H1 (cell line): ENCODE data around the gene HOXB6. TPM values are rescaled to one million over a fixed set of nuclear protein-coding genes. Genes with fewer than 3 reads are reported as not detected.
A peak's percentile ranks its signal among the peaks of the same experiment; 100 is the strongest.

ENCODE experiments used
- CTCF ChIA-PET: fragments of 300-600 bp; sonication (Branson Sonifier 250); formaldehyde crosslinking; loops from one replicate; lab custom pipeline; 2021; ENCODE audit not compliant: partially characterized antibody; lab: Charles Lee
- POLR2A ChIA-PET: fragments of 300-600 bp; sonication (Branson Sonifier 250); formaldehyde crosslinking; loops from one replicate; lab custom pipeline; 2021; ENCODE audit warnings: inconsistent platforms; ENCODE audit not compliant: partially characterized antibody; lab: Charles Lee
- DNase-seq, 2 experiments: peaks; one replicate each; pipeline versions ENCODE4 v3.0.0 to v3.0.0-alpha.2; 2010 to 2022; ENCODE audit warnings: low spot score in 2 of 2, low read depth in 1 of 2, mixed read lengths in 1 of 2
- FAIRE-seq: peaks from 2 replicates; lab custom pipeline; 2011; peaks lifted over from hg19 to GRCh38; lab: Jason Lieb, UNC
- H2AFZ ChIP-seq: 2 replicates; pipeline ENCODE4 v1.8.1; 2012; ENCODE audit warnings: low read length, inconsistent platforms
- H2AK5ac ChIP-seq: 2 replicates; pipeline ENCODE4 v1.6.1; 2013; ENCODE audit warnings: low read depth, low read length
- H2BK120ac ChIP-seq: replicated peaks from 2 replicates; pipeline ENCODE3; 2013; ENCODE audit warnings: low read depth, low read length, inconsistent platforms
- H2BK12ac ChIP-seq: 2 replicates; pipeline ENCODE4 v1.6.1; 2013; ENCODE audit warnings: low read depth, low read length
- H2BK15ac ChIP-seq: 2 replicates; pipeline ENCODE4 v1.6.1; 2013; ENCODE audit warnings: low read length
- H2BK20ac ChIP-seq: 2 replicates; pipeline ENCODE4 v1.6.1; 2013; ENCODE audit warnings: low read length
- H2BK5ac ChIP-seq: 2 replicates; pipeline ENCODE4 v1.6.1; 2013; ENCODE audit warnings: low read depth, low read length
- H3K14ac ChIP-seq: 2 replicates; pipeline ENCODE4 v1.6.1; 2013; ENCODE audit warnings: inconsistent platforms; ENCODE audit not compliant: insufficient read length
- H3K18ac ChIP-seq: 2 replicates; pipeline ENCODE4 v1.6.1; 2013; ENCODE audit warnings: low read length; ENCODE audit errors: extremely low read depth
- H3K23ac ChIP-seq: 2 replicates; pipeline ENCODE4 v1.6.1; 2013; ENCODE audit warnings: inconsistent platforms; ENCODE audit not compliant: insufficient read length
- H3K23me2 ChIP-seq: 2 replicates; pipeline ENCODE4 v1.6.1; 2013; ENCODE audit warnings: low read depth, low read length
- H3K27ac ChIP-seq: 2 replicates; pipeline ENCODE4 v1.6.1; 2011; ENCODE audit warnings: low read depth, low read length, inconsistent platforms
- H3K27me3 ChIP-seq, 4 experiments: replicated peaks in 1 of 4; 1 replicate in 1 of 4; 2 replicates in 3 of 4; pipeline versions ENCODE4 v1.6.1 to v1.8.1; 2011 to 2013; ENCODE audit warnings: low read length in 3 of 4, mild to moderate bottlenecking in 3 of 4, inconsistent platforms in 2 of 4, mixed read lengths in 2 of 4, moderate library complexity in 1 of 4; ENCODE audit not compliant: control insufficient read depth in 3 of 4, insufficient read depth in 3 of 4; ENCODE audit errors: extremely low read depth in 1 of 4
- H3K36me3 ChIP-seq, 4 experiments: 2 replicates each; pipeline versions ENCODE4 v1.6.1 to v1.8.1; 2011 to 2013; ENCODE audit warnings: mild to moderate bottlenecking in 4 of 4, low read length in 3 of 4, moderate library complexity in 2 of 4, control low read depth in 1 of 4, inconsistent platforms in 1 of 4; ENCODE audit not compliant: insufficient read depth in 4 of 4, control insufficient read depth in 2 of 4
- H3K4ac ChIP-seq: replicated peaks from 2 replicates; pipeline ENCODE3; 2013; ENCODE audit warnings: low read length, low read depth, mixed read lengths, inconsistent platforms; ENCODE audit not compliant: insufficient read length
- H3K4me1 ChIP-seq, 4 experiments: replicated peaks in 1 of 4; 1 replicate in 1 of 4; 2 replicates in 3 of 4; pipeline versions ENCODE4 v1.6.1 to v1.8.1; 2011 to 2013; ENCODE audit warnings: low read length in 3 of 4, inconsistent platforms in 2 of 4, mixed read lengths in 1 of 4; ENCODE audit not compliant: insufficient read depth in 4 of 4, control insufficient read depth in 3 of 4
- H3K4me2 ChIP-seq, 2 experiments: 2 replicates each; pipeline versions ENCODE4 v1.6.1 to v1.8.1; 2011 to 2013; ENCODE audit warnings: low read depth in 2 of 2, low read length in 2 of 2, control low read depth in 1 of 2, inconsistent platforms in 1 of 2, mild to moderate bottlenecking in 1 of 2; ENCODE audit not compliant: insufficient read depth in 1 of 2
- H3K4me3 ChIP-seq, 4 experiments: fragments of 200-600, 300-600 bp in 1 of 4; sonication (generic), shearing (Covaris generic), sonication (Bioruptor Twin) in 1 of 4; 2 replicates each; pipeline versions ENCODE4 v1.5.1 to v1.8.1; 2011 to 2016; ENCODE audit warnings: low read length in 4 of 4, low read depth in 3 of 4, control low read depth in 2 of 4, inconsistent platforms in 2 of 4, mild to moderate bottlenecking in 2 of 4, mixed read lengths in 1 of 4, moderate library complexity in 1 of 4; ENCODE audit not compliant: insufficient read depth in 2 of 4; ENCODE audit errors: extremely low read depth in 1 of 4
- H3K56ac ChIP-seq: replicated peaks from 2 replicates; pipeline ENCODE3; 2013; ENCODE audit warnings: low read depth, mild to moderate bottlenecking, mixed read lengths, low read length, inconsistent platforms; ENCODE audit not compliant: insufficient read length
- H3K79me1 ChIP-seq: 2 replicates; pipeline ENCODE4 v1.6.1; 2013; ENCODE audit warnings: low read depth, low read length, control low read depth
- H3K79me2 ChIP-seq, 2 experiments: 2 replicates each; pipeline versions ENCODE4 v1.6.1 to v1.8.1; 2012 to 2013; ENCODE audit warnings: low read length in 2 of 2, mild to moderate bottlenecking in 2 of 2, inconsistent platforms in 1 of 2; ENCODE audit not compliant: insufficient read depth in 2 of 2, control insufficient read depth in 1 of 2
- H3K9ac ChIP-seq, 4 experiments: replicated peaks in 1 of 4; 1 replicate in 1 of 4; 2 replicates in 3 of 4; pipeline versions ENCODE4 v1.6.1 to v1.8.1; 2011 to 2013; ENCODE audit warnings: low read depth in 3 of 4, low read length in 3 of 4, control low read depth in 2 of 4, mild to moderate bottlenecking in 2 of 4, moderate library complexity in 2 of 4, inconsistent platforms in 1 of 4; ENCODE audit errors: extremely low read depth in 1 of 4
- H3K9me3 ChIP-seq, 2 experiments: 2 replicates each; pipeline versions ENCODE4 v1.6.1 to v1.8.1; 2012 to 2013; ENCODE audit warnings: mild to moderate bottlenecking in 2 of 2, moderate library complexity in 2 of 2, control low read depth in 1 of 2, inconsistent platforms in 1 of 2, low read depth in 1 of 2, low read length in 1 of 2, mixed read lengths in 1 of 2; ENCODE audit not compliant: insufficient read depth in 2 of 2
- H4K20me1 ChIP-seq, 2 experiments: replicated peaks in 1 of 2; 2 replicates each; pipeline versions ENCODE3 to v1.8.1; 2011 to 2013; ENCODE audit warnings: inconsistent platforms in 2 of 2, low read length in 2 of 2, mild to moderate bottlenecking in 1 of 2; ENCODE audit not compliant: insufficient read depth in 2 of 2, control insufficient read depth in 1 of 2
- H4K5ac ChIP-seq: 2 replicates; pipeline ENCODE4 v1.6.1; 2013; ENCODE audit warnings: low read length, low read depth, mixed read lengths, inconsistent platforms; ENCODE audit not compliant: insufficient read length
- H4K8ac ChIP-seq: 2 replicates; pipeline ENCODE4 v1.8.0; 2013; ENCODE audit warnings: mild to moderate bottlenecking, moderate library complexity, low read length, inconsistent platforms; ENCODE audit not compliant: insufficient read depth; ENCODE audit errors: extremely low read depth
- H4K91ac ChIP-seq: replicated peaks from 2 replicates; pipeline ENCODE3; 2013; ENCODE audit warnings: low read length, mixed read lengths, inconsistent platforms; ENCODE audit not compliant: insufficient read length
- CBX8 ChIP-seq: fragments of 300-800, 300-1000 bp; sonication (generic); IDR thresholded peaks from 2 replicates; pipeline ENCODE4 v1.7.1; 2016; ENCODE audit warnings: low read depth, low read length, borderline replicate concordance
- EZH2 ChIP-seq: fragments of 200-600 bp; sonication (generic); IDR thresholded peaks from 2 replicates; pipeline ENCODE4 v1.7.1; 2012; ENCODE audit warnings: low read depth, mild to moderate bottlenecking, moderate library complexity, low read length, inconsistent platforms; ENCODE audit not compliant: severe bottlenecking
- HDAC6 ChIP-seq: IDR thresholded peaks from one replicate; pipeline ENCODE4 v1.7.1; 2012; ENCODE audit warnings: low read depth, mild to moderate bottlenecking, inconsistent platforms, low read length, moderate library complexity
- RAD21 ChIP-seq, 2 experiments: IDR thresholded peaks in 1 of 2; conservative IDR thresholded peaks in 1 of 2; 2 replicates each; pipeline ENCODE4 v1.6.1; 2011; ENCODE audit warnings: low read depth in 2 of 2, low read length in 2 of 2, improper control_type of control experiment in 1 of 2, inconsistent platforms in 1 of 2, mild to moderate bottlenecking in 1 of 2, moderate library complexity in 1 of 2
- RNF2 ChIP-seq: fragments of 200-900, 300-1000 bp; sonication (generic); IDR thresholded peaks from 2 replicates; pipeline ENCODE4 v1.7.1; 2016; ENCODE audit warnings: borderline replicate concordance, low read depth, mild to moderate bottlenecking, antibody characterized with exemption, low read length; ENCODE audit not compliant: poor library complexity, severe bottlenecking; ENCODE audit errors: missing control alignments
- SUZ12 ChIP-seq: fragments of 200-600 bp; sonication (generic); IDR thresholded peaks from 2 replicates; pipeline ENCODE4 v1.6.1; 2012; ENCODE audit warnings: mild to moderate bottlenecking, inconsistent platforms, low read length, moderate library complexity, mixed read lengths
- TEAD4 ChIP-seq: IDR thresholded peaks from 2 replicates; pipeline ENCODE4 v1.6.1; 2012; ENCODE audit warnings: low read depth, low read length, inconsistent platforms, mixed read lengths
- WGBS, 2 experiments: shearing (Covaris generic) in 1 of 2; methylation state at CpG; one replicate each; pipeline versions ENCODE4 v1.1.6 to v1.1.7; 2013 to 2015; ENCODE audit warnings: low lambda C conversion rate in 2 of 2, mixed read lengths in 2 of 2, inconsistent platforms in 1 of 2, low coverage in 1 of 2, missing lambda C conversion rate in 1 of 2; ENCODE audit not compliant: insufficient replicate concordance in 2 of 2, insufficient coverage in 1 of 2, insufficient read length in 1 of 2; ENCODE audit errors: extremely low coverage in 1 of 2, missing lambda C conversion rate in 1 of 2; 5-methylcytosine and 5-hydroxymethylcytosine counted together
- polyA plus RNA-seq, 7 experiments: library from polyadenylated mRNA; depleted of rRNA in 3 of 7; stranded (reverse) in 5 of 7; unstranded in 2 of 7; fragments of >200 nt in 5 of 7; fragments of 200-250 nt in 2 of 7; gene quantifications; 1 replicate in 5 of 7; 2 replicates in 1 of 7; 4 replicates in 1 of 7; pipeline versions ENCODE4 v1.2.1 to v1.2.3, GENCODE V29; 2011 to 2013; ENCODE audit warnings: missing spikeins in 2 of 7, mixed read lengths in 2 of 7
- total RNA-seq: library from RNA; stranded (reverse); fragmentation: NEBNext Ultra II Directional; extraction: Animal tissue kit (Norgen Biotek cat#: 25700); gene quantifications from 2 replicates; pipeline ENCODE4 v1.2.1, GENCODE V29; 2021
- TF ChIP-seq, protein P1 (sequence below): IDR thresholded peaks from 2 replicates; pipeline ENCODE4 v1.6.1; 2011; ENCODE audit warnings: low read length, improper control_type of control experiment

The HOXB6 gene
- total and polyA plus RNA-seq, 2 of the 8 experiments (the other 6 are each of a cell fraction or from before 2014, with no cell fraction given) = not detected

DNA sequence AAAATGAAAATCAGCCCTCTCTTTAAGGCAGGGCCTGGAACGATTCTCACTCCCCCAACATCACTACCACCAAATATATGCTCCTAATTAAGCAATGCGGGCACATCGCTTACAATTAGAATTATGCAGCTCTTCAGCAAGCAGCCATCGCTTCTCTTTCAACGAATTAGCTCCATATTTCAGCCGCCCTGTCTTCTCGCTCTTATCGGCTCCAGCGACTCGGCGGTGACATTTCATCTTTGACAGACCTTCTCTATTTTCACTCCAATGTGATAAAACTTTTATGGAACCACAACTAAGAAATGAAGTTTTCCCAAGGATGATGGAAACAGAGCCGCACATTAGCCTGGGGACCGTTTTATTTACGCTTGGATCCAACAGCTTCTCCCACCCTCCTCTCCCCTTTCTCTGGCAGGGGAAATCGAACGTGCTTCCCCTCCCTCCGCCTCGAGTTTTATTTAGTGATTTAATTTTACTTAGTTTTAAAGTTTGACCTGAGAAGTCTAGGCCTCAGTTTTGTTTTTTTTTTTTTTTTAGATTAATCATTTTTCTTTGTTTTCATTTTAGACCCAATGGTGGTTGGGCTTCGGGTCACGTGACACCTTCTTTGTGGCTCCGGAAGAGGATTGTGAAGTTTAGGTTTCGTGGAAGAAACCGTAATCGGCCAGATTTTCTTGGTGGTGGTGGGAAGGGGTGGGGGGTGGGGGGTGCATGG, 56.8 kb downstream of the HOXB6 start:
- Histone ChIP-seq H3K56ac (no peak overlapping the region), H2BK15ac (no peak overlapping the region), H3K18ac (no peak overlapping the region; the same call in 1 of the 2 replicates), H4K91ac (no peak overlapping the region), H4K20me1 (peaks cover 17 to 18% of the 10 kb centered on the region in 2 experiments), H3K9ac (no peak overlapping the region), H3K4me2 (peak overlapping the region in 1 of 2 experiments; percentile 10; a peak in 2 of 4 replicates), H2AK5ac (no peak overlapping the region), H2BK12ac (no peak overlapping the region), H2BK20ac (0 out of 2 replicates have a peak overlapping the region, but pooled peaks have one; percentile 48), H3K79me1 (no peaks in the 10 kb centered on the region), H3K36me3 (peaks cover 0 to 6% (median 0%) of the 10 kb centered on the region in 4 experiments; a peak in 1 of 8 replicates), H3K79me2 (no peaks in the 10 kb centered on the region), H2BK5ac (no peak overlapping the region), H4K8ac (no peak overlapping the region), H2AFZ (no peak overlapping the region)
- CTCF ChIA-PET = interaction anchor here (1.0 to 6.6 kb wide), 13 partner anchors 8 to 76 kb away, joined by 3 to 53 read pairs (median 6); partner anchors contain the start of genes HOXB1, HOXB3 and HOXB5
- POLR2A ChIA-PET = interaction anchor here (0.6 to 0.7 kb wide), 2 partner anchors 66 to 196 kb away, joined by 3 read pairs; no protein-coding TSS in a partner anchor
- FAIRE-seq (no peak), DNase-seq (no peak)
- TF ChIP-seq, protein P1, sequence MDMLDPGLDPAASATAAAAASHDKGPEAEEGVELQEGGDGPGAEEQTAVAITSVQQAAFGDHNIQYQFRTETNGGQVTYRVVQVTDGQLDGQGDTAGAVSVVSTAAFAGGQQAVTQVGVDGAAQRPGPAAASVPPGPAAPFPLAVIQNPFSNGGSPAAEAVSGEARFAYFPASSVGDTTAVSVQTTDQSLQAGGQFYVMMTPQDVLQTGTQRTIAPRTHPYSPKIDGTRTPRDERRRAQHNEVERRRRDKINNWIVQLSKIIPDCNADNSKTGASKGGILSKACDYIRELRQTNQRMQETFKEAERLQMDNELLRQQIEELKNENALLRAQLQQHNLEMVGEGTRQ = peak; percentile 74
- TF ChIP-seq TEAD4 (no peak), SUZ12 (peak; percentile 21; the same call in 1 of the 2 replicates), EZH2 (peak; percentile 17), HDAC6 (no peak), CBX8 (peak; percentile 92; the same call in 1 of the 2 replicates), RNF2 (peak; percentile 91), RAD21 (IDR thresholded peaks at IDR 0.05 in 1 of 2, conservative IDR thresholded peaks at IDR 0.05 in 1 of 2; ENCODE audit: low read depth in 2 of 2, low read length in 2 of 2) (no peak)
- TF ChIP-seq, all 59 proteins: peak for 5
- H3K27me3 ChIP-seq = peaks cover 94 to 100% (median 99%) of the 10 kb centered on the region in 4 experiments
- H3K23ac ChIP-seq = no peak overlapping the region
- no peaks in the 10 kb centered on the region; the same call in 1 of the 2 replicates for H3K23me2 ChIP-seq
- no peak overlapping the region for H4K5ac ChIP-seq
- no peaks in the 10 kb centered on the region for H3K9me3 ChIP-seq
- no peak overlapping the region for H2BK120ac ChIP-seq
- H3K27ac ChIP-seq = no peak overlapping the region
- no peak overlapping the region for H3K14ac ChIP-seq
- no peak overlapping the region for H3K4ac ChIP-seq
- 11% methylated on average over 24 of the region's 24 CpGs; no CpG with 5 or more reads in 1 of the 2 experiments for WGBS, 2 experiments
- peaks cover 7 to 30% (median 11%) of the 10 kb centered on the region in 4 experiments for H3K4me1 ChIP-seq
- H3K4me3 ChIP-seq = peak overlapping the region in 1 of 4 experiments; percentile 2; a peak in 1 of 8 replicates
